ENCODE data around the gene ERCC8.
A peak's percentile ranks its signal among the peaks of the same experiment; 100 is the strongest.

ERCC8 gene

GRCh38 chr5:60856066-60856465 lies 88.8 kb downstream of the ERCC8 start:
- H3K27ac ChIP-seq: no peak overlapping the region
- H3K4me3 ChIP-seq: no peak overlapping the region
- H3K9ac ChIP-seq (ENCODE audit: insufficient read length): no peak overlapping the region
- TF ChIP-seq FOXP2 (optimal IDR thresholded peaks at IDR 0.05; ENCODE audit: control extremely low read depth, extremely low read length, insufficient read depth) (no peak), POLR2AphosphoS5 (IDR thresholded peaks at IDR 0.05; ENCODE audit: borderline replicate concordance, low read depth, low read length) (no peak), EZH2 (IDR thresholded peaks at IDR 0.05) (no peak)
- no peaks in the 10 kb centered on the region for H3K9me3 ChIP-seq (ENCODE audit: low read depth, low read length)
- H3K36me3 ChIP-seq (ENCODE audit: insufficient read depth, low read length): no peaks in the 10 kb centered on the region
- no peak for DNase-seq (ENCODE audit: low read depth, low spot score)

DNA sequence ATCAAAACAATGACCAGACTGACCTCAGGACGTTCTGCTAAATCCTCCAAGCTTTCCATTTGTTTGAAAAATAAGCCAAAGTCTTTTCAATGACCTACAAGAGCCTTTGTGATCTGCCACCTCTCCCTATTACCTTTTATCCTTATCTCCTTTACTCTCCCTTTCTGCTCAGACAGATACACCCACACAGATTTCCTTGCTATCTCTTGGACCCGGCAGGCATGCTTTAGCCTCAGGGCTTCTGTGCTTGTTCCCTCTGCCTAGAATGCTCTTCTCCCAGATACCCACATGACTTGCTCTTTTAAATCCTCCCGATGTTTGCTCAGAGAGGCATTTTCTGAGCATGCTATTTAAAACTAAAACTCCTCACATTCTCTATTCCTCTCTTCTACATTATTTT lies 91.9 kb downstream of the ERCC8 start:
- TF ChIP-seq FOXP2 (optimal IDR thresholded peaks at IDR 0.05; ENCODE audit: control extremely low read depth, extremely low read length, insufficient read depth): no peak
- no peak for TF ChIP-seq EZH2 (IDR thresholded peaks at IDR 0.05)
- TF ChIP-seq POLR2AphosphoS5 (IDR thresholded peaks at IDR 0.05; ENCODE audit: borderline replicate concordance, low read depth, low read length): no peak
- no peaks in the 10 kb centered on the region for H3K36me3 ChIP-seq (ENCODE audit: insufficient read depth, low read length)
- H3K27ac ChIP-seq: no peak overlapping the region
- no peak overlapping the region for H3K9ac ChIP-seq (ENCODE audit: insufficient read length)
- H3K4me3 ChIP-seq: no peak overlapping the region
- H3K9me3 ChIP-seq (ENCODE audit: low read depth, low read length): no peaks in the 10 kb centered on the region
- no peak for DNase-seq (ENCODE audit: low read depth, low spot score)

DNA sequence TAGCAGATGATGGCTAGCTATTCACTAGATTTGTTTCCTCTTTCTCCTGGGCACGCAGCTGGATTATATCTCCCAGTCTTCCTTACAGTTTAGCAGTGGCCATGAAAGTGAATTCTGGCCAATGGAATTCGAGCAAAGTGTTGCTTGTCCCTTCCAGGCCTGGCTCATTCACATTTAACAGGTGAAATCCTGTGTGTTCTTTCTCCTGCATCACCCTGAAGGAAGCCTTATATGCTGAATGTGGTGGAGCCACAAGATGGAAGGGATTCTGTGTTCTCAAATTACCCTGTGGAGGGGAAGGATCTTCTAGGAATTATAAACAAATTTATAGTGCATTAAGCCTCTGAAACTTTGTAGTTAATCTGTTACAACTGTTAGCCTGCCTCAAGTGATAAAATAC lies 92.6 kb downstream of the ERCC8 start:
- Histone ChIP-seq H3K9me3 (ENCODE audit: low read depth, low read length) (no peaks in the 10 kb centered on the region), H3K4me3 (no peak overlapping the region), H3K27ac (no peak overlapping the region), H3K9ac (ENCODE audit: insufficient read length) (no peak overlapping the region), H3K36me3 (ENCODE audit: insufficient read depth, low read length) (no peaks in the 10 kb centered on the region)
- no peak for TF ChIP-seq FOXP2 (optimal IDR thresholded peaks at IDR 0.05; ENCODE audit: control extremely low read depth, extremely low read length, insufficient read depth)
- TF ChIP-seq POLR2AphosphoS5 (IDR thresholded peaks at IDR 0.05; ENCODE audit: borderline replicate concordance, low read depth, low read length): no peak
- TF ChIP-seq EZH2 (IDR thresholded peaks at IDR 0.05): no peak
- DNase-seq (ENCODE audit: low read depth, low spot score): no peak

DNA sequence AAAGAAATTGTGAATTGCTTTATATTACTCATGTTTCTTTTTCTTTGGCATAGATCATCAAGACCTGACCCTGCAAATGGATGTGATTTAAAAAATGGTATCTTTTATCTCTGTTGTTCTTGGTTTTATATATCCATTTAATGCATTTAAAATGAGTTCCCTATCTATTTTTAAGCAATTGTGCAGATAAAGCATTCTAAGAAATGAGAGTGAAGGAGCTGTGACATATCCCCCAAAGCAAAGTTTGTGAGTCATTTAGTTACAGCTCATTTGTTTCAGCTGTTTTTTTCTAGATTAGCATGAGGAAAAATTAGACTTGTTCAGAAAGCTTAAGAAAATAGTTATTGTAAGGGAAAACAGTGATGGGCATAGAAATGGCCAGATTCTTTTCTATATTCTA lies 93.2 kb downstream of the ERCC8 start:
- Histone ChIP-seq H3K9me3 (ENCODE audit: low read depth, low read length) (no peaks in the 10 kb centered on the region), H3K36me3 (ENCODE audit: insufficient read depth, low read length) (no peaks in the 10 kb centered on the region), H3K4me3 (no peak overlapping the region), H3K9ac (ENCODE audit: insufficient read length) (no peak overlapping the region), H3K27ac (no peak overlapping the region)
- no peak for TF ChIP-seq EZH2 (IDR thresholded peaks at IDR 0.05)
- DNase-seq (ENCODE audit: low read depth, low spot score): no peak

DNA sequence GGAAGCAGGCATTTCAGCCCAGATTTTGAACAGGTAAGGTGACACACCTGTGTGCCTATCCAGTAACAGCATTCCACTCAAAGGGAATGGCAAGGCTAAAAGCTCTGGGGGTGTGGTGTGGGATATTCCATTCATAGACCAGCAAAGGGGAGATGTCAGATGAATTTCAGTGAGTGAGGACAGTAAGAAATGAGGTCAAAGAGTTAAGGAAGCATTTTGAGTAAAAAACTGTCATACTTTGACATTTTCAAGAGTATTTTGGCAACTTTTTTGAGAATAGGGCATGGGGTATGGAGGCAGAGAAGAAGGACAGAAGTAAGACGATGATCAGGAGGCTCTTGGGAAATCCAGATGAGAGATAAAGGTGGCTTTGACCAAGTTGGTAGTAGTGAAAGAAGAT lies 98.6 kb downstream of the ERCC8 start:
- no peak for TF ChIP-seq FOXP2 (optimal IDR thresholded peaks at IDR 0.05; ENCODE audit: control extremely low read depth, extremely low read length, insufficient read depth)
- no peak for TF ChIP-seq EZH2 (IDR thresholded peaks at IDR 0.05)
- no peak for TF ChIP-seq POLR2AphosphoS5 (IDR thresholded peaks at IDR 0.05; ENCODE audit: borderline replicate concordance, low read depth, low read length)
- no peak overlapping the region for H3K4me3 ChIP-seq
- H3K36me3 ChIP-seq (ENCODE audit: insufficient read depth, low read length): no peaks in the 10 kb centered on the region
- no peaks in the 10 kb centered on the region for H3K9me3 ChIP-seq (ENCODE audit: low read depth, low read length)
- DNase-seq (ENCODE audit: low read depth, low spot score): no peak
- no peak overlapping the region for H3K9ac ChIP-seq (ENCODE audit: insufficient read length)
- H3K27ac ChIP-seq: no peak overlapping the region

- Histone ChIP-seq H3K9me3 (ENCODE audit: low read depth, low read length) (no peaks in the 10 kb centered on the region), H3K4me3 (peak within 1 kb of the TSS; percentile 88), H3K27ac (no peak within 1 kb of the TSS), H3K9ac (ENCODE audit: insufficient read length) (peak within 1 kb of the TSS; percentile 58), H3K36me3 (ENCODE audit: insufficient read depth, low read length) (no peaks in the 10 kb centered on the region)
- no peak for DNase-seq (ENCODE audit: low read depth, low spot score)
- TF ChIP-seq FOXP2 (optimal IDR thresholded peaks at IDR 0.05; ENCODE audit: control extremely low read depth, extremely low read length, insufficient read depth) (no peak), POLR2AphosphoS5 (IDR thresholded peaks at IDR 0.05; ENCODE audit: borderline replicate concordance, low read depth, low read length) (no peak), EZH2 (IDR thresholded peaks at IDR 0.05) (no peak)
These were observed 100.6 kb downstream of the ERCC8 start, which contains the start of gene ELOVL7 for GRCh38 chr5:60843936-60844905. Gene ELOVL7, minus strand, starts transcription at chr5:60844269. Its CDS starts 56,872 bp downstream, at chr5:60787397.

DNA sequence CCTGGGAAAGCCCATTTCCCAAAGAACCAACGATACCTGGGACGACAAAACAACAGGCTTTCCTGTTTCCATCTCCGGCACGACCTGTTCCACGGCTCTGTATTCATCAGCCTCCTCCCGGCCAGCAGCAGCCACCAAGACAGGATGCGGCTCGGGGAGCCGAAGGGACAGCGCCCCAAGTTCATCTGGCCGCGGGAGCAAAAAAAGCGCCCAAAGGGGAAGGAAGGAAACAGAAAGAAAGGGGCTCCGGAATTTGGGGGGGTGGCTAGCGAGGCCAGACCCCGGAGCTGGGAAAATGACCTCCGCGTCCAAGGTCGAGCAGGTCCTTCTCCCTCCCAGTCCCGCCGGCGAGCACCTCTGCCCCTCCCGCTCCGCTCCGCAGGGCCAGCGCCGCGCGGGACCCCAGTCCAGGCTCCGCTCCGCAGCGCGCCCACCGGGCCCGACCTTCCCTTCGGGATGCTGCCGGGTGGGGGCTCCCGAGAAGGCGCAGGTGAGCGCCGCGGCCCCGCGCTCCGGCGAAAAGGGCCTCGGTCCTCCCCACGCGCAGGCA lies 101.4 kb downstream of the ERCC8 start:
- peak overlapping the region; percentile 88 for H3K4me3 ChIP-seq
- no peaks in the 10 kb centered on the region for H3K9me3 ChIP-seq (ENCODE audit: low read depth, low read length)
- TF ChIP-seq EZH2 (IDR thresholded peaks at IDR 0.05) (no peak), FOXP2 (optimal IDR thresholded peaks at IDR 0.05; ENCODE audit: control extremely low read depth, extremely low read length, insufficient read depth) (no peak), POLR2AphosphoS5 (IDR thresholded peaks at IDR 0.05; ENCODE audit: borderline replicate concordance, low read depth, low read length) (no peak)
- no peak overlapping the region for H3K27ac ChIP-seq
- H3K9ac ChIP-seq (ENCODE audit: insufficient read length): peak overlapping the region; percentile 58
- DNase-seq (ENCODE audit: low read depth, low spot score): no peak
- no peaks in the 10 kb centered on the region for H3K36me3 ChIP-seq (ENCODE audit: insufficient read depth, low read length)

- no peak overlapping the region for H3K27ac ChIP-seq
- H3K9ac ChIP-seq (ENCODE audit: insufficient read length): no peak overlapping the region
- peak overlapping the region; percentile 88; the same call in 1 of the 2 replicates for H3K4me3 ChIP-seq
- no peaks in the 10 kb centered on the region for H3K36me3 ChIP-seq (ENCODE audit: insufficient read depth, low read length)
- H3K9me3 ChIP-seq (ENCODE audit: low read depth, low read length): no peaks in the 10 kb centered on the region
- TF ChIP-seq FOXP2 (optimal IDR thresholded peaks at IDR 0.05; ENCODE audit: control extremely low read depth, extremely low read length, insufficient read depth) (no peak), EZH2 (IDR thresholded peaks at IDR 0.05) (no peak), POLR2AphosphoS5 (IDR thresholded peaks at IDR 0.05; ENCODE audit: borderline replicate concordance, low read depth, low read length) (no peak)
- no peak for DNase-seq (ENCODE audit: low read depth, low spot score)
These were observed 101.9 kb downstream of the ERCC8 start for GRCh38 chr5:60842871-60843385.
